ENCODE measurements around the gene ASXL2.
"Not testable (repeated sequence)": the region's sequence is repeated elsewhere in the genome, so short reads cannot be mapped to it uniquely, and the experiment has no call there.

The ASXL2 gene

DNA sequence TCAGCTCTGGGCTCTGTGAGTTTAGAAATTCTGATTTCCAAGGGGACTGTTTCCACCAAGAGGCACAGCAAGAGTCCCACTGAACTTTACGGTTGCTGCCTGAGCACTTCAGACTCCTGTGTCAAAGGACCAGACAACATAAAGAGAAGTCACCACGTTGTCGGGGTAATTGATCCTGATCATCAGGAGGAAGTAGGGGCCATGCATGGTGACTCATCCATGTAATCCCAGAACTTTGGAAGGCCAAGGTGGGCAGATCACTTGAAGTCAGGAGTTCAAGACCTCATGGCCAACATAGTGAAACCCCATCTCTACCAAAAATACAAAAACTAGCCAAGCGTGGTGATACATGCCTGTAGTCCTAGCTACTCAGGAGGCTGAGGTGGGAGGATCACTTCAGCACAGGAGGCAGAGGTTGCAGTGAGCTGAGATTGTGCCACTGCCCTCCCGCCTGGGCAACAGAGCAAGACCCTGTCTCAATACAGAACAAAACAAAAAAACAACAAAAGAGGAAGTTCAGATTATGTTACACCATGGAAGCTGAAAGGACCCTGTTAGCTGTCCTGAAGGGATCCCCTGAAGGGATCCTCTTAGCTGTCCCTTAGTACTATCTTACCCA lies 9.4 kb upstream of the ASXL2 start:
- DNase-seq, result no peak

DNA sequence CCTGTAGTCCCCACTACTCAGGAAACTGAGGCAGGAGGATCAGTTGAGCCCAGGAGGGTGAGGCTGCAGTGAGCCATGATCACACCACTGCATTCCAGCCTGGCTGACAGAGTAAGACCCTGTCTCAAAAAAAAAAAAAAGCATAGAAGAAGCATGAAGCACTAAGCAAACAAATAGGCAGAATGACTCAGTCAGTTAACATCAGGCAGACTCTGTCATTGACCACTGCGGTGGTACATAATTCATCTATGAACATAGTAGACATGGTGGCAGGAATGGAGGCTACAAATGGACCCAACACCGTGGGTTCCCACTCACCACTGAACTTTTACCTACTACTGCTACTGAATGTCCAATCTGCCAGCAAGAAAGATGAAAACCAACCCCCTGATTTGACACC lies 7.6 kb upstream of the ASXL2 start:
- DNase-seq, result no peak

DNA sequence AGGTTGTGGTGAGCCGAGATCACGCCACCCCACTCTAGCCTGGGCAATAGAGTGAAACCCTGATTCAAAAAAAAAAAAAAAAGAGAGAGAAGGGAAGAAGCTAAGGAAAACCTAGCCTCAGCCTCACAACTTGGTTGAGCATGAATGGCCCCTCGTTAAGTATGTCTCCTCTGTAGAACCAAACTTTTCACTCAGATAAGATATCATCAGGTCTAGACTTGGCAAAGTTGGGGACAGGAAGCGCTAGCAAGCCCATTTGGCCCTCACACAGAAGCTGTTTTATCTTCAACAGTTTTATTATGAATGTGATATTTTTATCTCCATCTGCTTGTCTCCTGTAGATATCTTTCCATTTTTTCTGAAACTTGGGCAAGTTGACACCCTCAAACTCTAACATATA lies 3.5 kb upstream of the ASXL2 start:
- no peak for DNase-seq

DNA sequence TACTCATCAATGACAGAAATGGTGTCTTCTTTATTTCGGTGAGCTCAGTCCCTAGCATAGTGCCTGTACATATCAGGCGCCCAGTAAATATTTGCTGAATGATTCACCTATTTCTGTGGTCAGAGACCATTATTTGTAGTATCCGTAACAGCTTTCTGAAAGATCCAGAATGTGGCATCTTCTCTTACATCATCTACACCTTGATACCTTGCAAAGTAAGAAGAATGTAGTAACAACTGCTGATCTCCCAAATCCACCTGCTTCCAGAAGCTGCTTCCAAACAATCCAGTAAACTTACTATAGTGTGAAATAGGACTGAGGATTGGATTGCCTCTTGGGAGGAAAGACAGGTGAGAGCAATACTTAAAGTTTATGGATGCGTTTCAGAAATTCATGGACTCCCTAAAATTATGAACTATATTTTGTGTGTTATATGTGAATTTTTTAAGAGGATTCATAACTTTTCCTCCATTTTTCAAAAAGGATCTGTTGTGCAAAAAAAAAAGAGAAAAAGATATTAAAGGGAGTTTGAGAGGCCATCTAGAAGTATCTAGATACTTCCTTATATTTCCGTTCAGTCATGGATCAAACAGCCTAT lies 945 bp upstream of the ASXL2 start:
- DNase-seq, result no peak

DNA sequence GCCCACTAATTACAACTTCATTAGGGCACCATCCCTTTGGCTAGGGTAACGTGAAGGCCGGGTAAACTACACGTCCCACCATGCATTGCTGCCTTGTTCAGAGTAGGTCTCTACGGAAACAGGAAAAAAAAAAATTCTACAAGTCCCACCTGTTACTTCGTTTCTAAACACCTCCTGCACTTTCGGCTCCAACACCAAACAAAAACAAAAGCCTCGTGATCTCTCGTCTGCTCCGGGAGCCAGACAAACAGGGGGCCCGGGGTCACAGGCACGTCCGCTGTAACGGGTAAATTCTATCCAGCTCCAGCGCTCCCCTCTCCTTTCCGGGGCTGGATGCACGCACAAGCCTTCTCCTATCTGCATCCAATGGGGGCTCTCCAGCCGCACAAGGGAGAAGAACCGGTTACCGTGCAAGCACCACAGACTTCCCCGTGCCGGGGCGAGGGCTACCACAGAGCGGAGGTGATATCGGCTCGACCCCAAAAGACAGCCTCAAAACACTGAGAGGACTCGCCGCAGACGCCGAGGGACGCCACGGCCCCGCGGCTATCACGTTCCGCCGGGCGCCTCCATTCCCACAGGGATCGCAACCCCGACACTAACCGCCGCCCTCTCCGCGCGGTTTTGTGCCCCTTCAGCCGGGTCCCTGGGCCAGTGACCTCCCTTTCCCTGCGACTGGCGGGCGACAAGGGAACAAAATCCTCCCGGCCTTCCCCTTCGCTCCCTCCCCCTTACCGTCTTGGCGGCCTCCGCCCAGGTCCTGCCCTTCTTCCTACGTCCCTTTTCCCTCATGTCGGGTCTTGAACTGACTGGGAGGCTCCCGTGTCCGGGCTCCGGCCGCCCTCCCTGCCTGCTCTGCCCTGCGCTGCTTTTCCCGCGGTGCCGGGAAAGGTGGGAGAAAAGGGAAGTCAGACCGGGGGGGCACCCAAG lies 591 bp downstream of the ASXL2 start:
- peak; percentile 18 to 38 (median 30) for DNase-seq

DNA sequence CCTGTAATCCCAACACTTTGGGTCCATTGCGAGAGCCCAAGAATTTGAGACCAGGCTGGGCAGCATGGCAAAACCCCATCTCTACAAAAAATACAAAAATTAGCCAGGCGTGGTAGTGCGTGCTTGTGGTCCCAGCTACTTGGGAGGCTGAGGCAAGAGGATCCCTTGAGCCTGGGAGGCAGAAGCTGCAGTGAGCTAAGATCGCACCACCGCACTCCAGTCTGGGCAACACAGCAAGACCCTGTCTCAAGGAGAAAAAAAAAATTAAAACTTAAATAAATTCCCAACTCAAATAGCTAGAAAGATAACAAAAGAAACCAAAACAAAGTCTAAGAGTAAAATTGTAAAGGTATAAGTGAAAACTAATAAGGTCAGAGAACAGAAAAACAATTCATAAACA lies 6.2 kb downstream of the ASXL2 start:
- no peak for DNase-seq

- DNase-seq, result no peak
Observed at GRCh38 chr2:25867396-25868003, 10.8 kb downstream of the ASXL2 start.

GRCh38 chr2:25856377-25856776 lies 21.9 kb downstream of the ASXL2 start:
- DNase-seq, result no peak

DNA sequence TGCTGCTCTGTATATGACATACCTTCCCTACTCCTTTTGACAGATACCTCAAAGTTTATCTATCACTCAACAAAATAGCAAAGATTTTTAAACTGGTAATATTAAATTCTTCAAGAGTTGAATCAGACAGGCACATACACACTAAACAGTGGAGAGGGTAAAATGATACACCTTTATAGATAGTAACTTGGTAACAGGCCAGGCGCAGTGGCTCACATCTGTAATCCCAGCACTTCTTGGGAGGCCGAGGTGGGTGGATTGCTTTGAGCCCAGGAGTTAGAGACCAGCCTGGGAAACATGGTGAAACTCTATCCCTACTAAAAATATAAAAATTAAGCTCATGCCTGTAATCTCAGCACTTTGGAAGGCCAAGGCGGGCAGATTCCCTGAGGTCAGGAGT lies 23.2 kb downstream of the ASXL2 start:
- DNase-seq, result no peak

- no peak for DNase-seq
Observed at GRCh38 chr2:25854613-25855012, 23.7 kb downstream of the ASXL2 start.

DNA sequence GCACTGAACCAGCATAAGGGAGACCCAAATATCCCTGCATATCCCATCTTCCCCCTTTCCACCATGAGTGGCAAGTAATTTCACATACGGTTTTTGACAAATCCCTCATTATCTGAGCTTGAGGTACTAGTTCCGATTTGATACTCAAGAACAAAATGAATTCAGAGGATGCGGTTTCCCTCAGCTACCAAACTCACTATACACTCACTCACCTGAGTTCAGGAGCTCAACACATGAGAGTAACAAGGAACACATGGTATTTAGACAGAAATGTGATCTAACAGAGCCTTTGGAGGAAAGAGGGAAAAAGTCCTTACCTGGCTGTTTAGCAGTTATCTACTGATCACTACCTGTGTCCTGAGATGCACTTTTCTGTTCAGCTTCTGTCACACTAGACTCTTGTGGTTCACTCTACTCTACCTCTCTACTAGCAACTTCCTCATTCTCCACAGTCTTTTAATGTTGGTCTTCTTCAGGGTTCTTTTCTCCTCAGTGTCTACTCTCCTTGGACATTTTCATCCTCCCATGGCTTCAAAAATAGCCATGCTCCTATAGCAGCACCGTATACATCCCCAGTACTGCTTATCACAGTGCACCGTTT lies 25.1 kb downstream of the ASXL2 start:
- DNase-seq, result no peak

DNA sequence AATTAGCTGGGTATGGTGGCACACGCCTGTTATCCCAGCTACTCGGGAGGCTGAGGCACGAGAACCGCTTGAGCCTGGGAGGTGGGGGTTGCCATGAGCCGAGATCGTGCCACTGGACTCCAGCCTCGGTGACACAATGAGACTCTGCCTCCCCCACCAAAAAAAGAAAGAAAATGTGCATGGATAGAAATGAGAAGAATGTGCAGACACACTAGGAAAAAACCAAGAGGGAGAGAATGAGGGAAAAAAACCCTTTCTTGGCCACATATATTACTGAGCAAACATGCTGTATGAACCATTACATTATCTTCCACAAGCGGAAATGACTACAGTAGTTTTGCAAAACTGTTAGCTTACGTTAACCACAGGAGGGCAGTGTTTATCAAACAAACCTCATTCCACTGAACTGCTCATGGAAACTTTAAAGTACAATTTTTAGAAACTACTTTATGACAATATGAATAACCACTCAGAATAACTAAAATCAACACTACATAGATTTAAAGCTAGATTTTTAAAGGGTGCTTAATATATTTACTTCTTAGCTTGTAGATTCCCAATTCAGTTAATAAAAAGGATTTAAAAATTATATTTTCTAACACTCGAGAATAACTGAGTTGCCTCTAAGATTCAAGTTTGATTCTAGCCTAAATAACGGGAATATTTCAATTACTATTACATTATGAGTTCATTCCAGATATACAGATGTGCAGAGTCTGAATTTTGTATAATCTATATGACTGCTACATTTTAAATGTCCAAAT lies 26.4 kb downstream of the ASXL2 start:
- DNase-seq, result peak in 1 of 4 experiments; percentile 8

DNA sequence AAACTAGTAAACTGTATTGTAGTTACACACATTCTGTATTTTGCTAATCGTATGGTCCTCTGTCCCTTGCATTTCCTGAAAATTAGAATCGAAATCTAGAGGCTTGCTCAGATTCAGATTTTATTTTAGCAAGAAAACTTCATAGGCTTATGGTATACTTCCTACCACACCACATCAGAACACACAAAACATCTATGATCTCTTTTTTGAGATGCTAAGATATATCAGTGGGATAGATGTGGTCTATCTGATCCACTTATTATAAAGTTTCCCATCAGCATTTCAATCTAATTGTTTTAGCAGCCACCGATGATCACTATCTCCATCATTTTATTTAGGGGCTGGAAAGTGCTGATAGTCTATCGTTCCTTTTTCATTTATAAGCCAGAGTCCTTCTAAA lies 27.9 kb downstream of the ASXL2 start:
- not testable (repeated sequence) for DNase-seq

DNA sequence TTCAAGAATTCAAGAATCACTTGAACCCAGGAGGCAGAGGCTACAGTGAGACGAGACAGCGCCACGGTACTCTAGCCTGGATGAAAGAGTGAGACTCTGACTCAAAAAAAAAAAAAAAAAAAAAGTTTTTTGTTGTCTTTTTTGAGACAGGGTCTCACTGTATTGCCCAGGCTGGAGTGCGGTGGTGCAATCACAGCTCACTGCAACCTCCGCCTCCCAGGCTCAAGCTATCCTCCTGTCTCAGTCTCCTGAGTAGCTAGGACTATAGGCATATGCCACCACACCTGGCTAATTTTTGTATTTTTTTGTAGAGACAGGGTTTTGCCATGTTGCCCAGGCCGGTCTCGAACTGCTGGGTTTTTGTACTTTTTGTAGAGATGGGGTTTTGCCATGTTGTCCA lies 28.9 kb downstream of the ASXL2 start:
- not testable (repeated sequence) for DNase-seq

- no peak for DNase-seq
Observed at GRCh38 chr2:25845843-25846505, 32.3 kb downstream of the ASXL2 start.

DNA sequence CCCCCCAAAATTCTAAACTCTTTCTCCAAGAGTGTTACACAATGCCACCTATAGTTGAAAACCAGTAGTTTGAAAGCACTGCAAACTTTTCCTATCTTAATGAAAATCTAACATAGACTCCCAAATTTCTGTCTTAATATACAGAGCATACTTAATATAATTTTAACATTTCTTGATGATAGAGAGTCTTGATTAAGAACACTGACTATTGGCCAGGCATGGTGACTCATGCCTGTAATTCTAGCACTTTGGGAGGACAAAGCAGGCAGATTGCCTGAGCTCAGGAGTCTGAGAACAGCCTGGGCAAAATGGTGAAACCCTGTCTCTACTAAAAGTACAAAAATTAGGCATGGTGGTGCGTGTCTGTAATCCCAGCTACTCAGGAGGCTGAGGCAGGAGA lies 34.2 kb downstream of the ASXL2 start:
- DNase-seq, result no peak

GRCh38 chr2:25842155-25842554 lies 36.1 kb downstream of the ASXL2 start:
- DNase-seq, result no peak

DNA sequence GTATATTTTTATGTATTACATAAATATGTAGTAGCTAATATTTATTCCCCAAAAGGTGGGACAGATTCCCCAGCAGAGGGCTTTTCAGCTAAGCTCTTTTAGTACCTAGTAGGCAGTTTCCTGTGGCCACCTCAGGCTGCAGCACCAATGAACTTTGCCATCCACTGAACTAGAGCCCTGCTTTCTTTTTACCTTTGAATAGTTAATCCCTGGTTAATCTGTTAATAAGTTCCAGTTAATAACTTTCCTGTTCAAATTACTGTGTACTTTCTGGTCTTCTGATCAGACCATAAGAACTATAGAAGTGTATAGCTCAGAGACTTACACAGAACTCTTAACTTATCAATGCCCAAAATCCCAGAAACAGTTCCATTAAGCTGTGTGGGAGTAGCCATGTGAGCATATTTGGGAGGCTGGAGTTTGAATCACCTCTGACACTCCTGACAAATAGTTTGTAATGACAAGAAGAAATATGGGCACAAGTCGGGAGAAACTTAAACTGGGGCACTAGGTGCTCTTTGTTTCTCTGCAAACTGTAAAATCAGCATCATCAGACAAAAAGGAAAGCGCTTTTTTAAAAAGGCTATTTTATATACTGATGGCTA lies 40.0 kb downstream of the ASXL2 start:
- DNase-seq, result no peak

GRCh38 chr2:25835906-25836305 lies 42.4 kb downstream of the ASXL2 start:
- DNase-seq, result no peak

DNA sequence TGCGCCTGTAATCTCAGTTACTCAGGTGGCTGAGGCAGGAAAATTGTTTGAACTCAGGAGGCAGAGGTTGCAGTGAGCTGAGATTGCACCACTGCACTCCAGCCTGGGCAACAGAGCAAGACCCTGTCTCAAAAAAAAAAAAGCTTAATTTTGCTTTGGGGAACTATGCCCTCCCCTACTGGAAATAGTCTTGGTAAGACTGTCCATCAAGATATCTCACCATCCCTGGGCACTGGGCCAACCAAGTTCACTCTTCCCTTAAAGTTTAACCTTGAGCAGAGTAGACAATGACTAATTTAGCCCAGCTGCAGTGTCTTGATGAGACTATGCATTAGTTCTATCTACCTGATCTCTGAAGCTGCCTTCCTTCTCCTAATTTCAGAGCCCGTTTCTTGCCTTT lies 44.7 kb downstream of the ASXL2 start:
- no peak for DNase-seq

GRCh38 chr2:25832897-25833296 lies 45.4 kb downstream of the ASXL2 start:
- no peak for DNase-seq

All from activated naive CD4-positive, alpha-beta T cell (primary cell).